GM08714 (cell line): ENCODE measurements around the gene RNF126.
"Not testable (repeated sequence)": the region's sequence is repeated elsewhere in the genome, so short reads cannot be mapped to it uniquely, and the experiment has no call there.

Experiments used
- H3K4me3 ChIP-seq: fragments of 200-500 bp; sonication (Bioruptor generic); 2 replicates; pipeline ENCODE4 v1.5.1; 2014; ENCODE audit warnings: mild to moderate bottlenecking, low read length, inconsistent platforms
- ZNF274 ChIP-seq: IDR thresholded peaks from 2 replicates; pipeline ENCODE4 v1.6.1; 2012; ENCODE audit warnings: mild to moderate bottlenecking, low read depth, low read length

RNF126 gene

DNA sequence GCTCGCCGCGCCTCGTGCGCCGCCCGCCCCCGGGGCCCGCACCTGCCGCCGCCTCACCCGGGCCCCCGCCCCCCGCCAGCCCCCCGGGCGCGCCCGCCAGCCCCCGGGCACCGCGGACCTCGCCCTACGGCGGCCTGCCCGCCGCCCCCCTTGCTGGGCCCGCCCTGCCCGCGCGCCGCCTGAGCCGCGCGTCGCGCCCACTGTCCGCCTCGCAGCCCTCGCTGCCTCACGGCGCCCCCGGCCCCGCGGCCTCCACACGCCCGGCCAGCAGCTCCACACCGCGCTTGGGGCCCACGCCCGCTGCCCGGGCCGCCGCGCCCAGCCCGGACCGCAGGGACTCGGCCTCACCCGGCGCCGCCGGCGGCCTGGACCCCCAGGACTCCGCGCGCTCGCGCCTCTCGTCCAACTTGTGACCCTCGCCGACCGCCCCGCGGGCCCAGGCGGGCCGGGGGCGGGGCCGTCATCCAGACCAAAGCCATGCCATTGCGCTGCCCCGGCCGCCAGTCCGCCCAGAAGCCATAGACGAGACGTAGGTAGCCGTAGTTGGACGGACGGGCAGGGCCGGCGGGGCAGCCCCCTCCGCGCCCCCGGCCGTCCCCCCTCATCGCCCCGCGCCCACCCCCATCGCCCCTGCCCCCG lies 46.8 kb downstream of the RNF126 start:
- no peak overlapping the region for H3K4me3 ChIP-seq
- no peak for TF ChIP-seq ZNF274

DNA sequence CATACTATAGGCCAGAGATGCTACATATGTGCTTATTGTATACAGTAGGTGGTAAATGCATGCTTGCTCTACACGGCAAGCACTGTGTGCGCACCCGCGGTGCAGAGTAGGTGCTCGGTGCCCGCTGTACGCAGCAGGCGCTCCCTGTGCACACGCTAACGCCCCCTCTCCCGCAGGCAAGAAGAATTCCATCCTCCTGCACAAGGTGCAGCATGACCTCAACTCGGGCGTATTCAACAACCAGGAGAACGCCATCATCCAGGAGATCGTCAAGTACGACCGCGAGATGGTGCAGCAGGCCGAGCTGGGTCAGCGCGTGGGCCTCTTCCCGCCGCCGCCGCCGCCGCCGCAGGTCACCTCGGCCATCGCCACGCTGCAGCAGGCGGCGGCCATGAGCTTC lies 47.4 kb downstream of the RNF126 start:
- H3K4me3 ChIP-seq = no peak overlapping the region
- TF ChIP-seq ZNF274 = no peak

DNA sequence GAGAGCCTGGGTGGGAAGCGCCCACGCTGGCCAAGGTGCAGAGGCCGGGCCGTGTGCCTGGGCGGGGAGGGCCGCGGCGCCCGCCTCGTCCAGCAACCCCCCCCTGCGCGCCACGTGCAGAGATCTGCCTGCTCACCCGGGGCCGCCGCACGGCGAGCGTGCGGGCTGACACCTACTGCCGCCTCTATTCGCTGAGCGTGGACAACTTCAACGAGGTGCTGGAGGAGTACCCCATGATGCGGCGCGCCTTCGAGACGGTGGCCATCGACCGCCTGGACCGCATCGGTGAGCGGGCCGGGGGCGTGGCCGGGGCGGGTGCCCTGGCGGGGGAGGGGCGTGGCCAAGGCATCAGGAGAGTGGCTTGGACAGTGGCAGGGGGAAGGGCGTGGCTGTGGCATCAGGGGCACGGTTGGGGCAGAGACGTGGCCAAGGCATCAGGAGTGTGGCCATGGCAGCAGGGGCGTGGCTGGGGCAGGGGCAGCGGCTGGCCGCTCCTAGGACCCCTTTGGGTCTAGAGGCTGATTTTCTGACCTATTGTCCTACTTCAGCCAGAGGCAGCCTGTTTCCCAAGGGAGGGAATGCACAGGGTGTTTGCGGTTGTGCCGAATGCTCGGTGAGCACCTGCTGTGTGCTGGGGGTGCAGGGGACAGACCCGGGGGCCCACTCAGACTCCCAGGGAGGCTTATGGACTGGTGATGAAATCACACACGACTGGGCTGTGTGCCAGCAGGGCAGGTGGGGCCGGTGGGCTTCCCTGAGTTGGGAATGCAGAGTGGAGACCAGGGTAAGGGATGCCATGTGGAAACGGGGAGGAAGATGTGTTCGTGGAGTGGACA lies 49.1 kb downstream of the RNF126 start:
- H3K4me3 ChIP-seq = no peak overlapping the region
- no peak for TF ChIP-seq ZNF274

DNA sequence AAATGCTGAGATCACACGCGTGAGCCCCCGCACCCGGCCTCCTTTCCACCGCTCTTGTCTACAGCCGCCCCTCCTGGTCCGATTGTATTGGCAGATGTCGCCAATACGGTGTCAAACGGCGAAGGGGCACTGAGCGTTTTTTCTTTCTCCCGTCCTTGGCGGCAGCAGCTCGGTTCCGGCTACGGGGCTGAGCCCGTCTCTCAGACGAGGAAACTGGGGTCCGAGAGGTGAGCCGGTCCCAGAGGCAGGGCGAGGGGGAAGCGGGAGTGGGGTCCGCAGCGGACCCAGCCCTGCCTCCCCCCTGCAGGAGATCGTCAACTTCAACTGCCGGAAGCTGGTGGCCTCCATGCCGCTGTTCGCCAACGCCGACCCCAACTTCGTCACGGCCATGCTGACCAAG lies 50.1 kb downstream of the RNF126 start:
- no peak for TF ChIP-seq ZNF274

DNA sequence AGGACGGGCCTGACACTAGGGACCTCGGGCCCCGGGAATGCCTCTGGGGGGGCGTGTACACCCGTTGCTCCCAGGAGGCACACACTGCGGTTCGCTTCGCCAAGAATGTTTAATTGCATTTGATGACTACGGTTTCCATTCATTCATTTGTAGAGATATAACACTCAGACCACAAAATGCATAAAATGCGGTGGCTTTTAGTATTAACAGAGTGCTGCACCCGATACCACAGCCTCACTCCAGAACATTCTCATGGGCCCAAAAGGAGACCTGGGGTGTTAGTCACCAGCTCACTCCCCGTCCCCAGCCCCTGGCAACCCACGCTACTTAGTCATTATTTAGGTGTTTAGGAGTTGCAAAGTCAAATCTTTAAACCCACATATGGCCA lies 51.5 kb downstream of the RNF126 start:
- no peak overlapping the region; the same call in 1 of the 2 replicates for H3K4me3 ChIP-seq

More for the DNA sequence above, 50.1 kb downstream of the RNF126 start:
- H3K4me3 ChIP-seq = no peak overlapping the region

DNA sequence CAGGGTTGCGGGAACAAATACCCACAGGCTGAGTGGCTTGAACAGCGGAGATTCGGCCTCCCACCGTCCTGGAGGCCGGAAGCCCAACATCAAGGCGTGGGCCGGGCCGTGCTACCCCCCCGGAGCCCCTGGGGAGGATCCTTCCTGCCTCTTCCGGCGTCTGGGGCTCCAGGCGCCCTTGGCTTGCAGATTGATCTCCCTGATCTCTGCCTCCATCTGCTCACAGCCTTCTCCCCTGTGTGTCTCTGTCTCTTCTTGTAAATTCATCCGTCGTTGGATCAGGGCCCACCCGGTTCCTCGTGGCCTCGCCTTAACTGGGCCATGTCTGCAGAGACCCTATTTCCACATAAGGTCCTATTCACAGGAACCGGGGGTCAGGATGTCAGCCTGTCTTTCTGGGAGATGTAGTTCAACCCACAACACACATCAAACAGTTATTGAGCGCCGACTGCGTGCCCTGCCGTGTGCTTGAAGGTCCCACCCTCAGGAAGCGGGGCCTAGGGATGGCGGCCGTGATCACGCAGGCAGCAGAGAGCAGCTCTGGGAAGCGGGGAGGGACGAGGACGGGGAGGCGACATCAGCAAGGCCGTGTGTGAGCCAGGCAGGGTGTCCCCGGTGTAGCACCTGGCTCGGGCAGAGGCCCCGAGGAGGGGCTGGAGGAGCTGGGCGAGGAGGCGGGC lies 52.1 kb downstream of the RNF126 start:
- TF ChIP-seq ZNF274 = no peak
- peak overlapping the region; percentile 11; the same call in 1 of the 2 replicates for H3K4me3 ChIP-seq

More for the DNA sequence above, 51.5 kb downstream of the RNF126 start:
- TF ChIP-seq ZNF274 = no peak

DNA sequence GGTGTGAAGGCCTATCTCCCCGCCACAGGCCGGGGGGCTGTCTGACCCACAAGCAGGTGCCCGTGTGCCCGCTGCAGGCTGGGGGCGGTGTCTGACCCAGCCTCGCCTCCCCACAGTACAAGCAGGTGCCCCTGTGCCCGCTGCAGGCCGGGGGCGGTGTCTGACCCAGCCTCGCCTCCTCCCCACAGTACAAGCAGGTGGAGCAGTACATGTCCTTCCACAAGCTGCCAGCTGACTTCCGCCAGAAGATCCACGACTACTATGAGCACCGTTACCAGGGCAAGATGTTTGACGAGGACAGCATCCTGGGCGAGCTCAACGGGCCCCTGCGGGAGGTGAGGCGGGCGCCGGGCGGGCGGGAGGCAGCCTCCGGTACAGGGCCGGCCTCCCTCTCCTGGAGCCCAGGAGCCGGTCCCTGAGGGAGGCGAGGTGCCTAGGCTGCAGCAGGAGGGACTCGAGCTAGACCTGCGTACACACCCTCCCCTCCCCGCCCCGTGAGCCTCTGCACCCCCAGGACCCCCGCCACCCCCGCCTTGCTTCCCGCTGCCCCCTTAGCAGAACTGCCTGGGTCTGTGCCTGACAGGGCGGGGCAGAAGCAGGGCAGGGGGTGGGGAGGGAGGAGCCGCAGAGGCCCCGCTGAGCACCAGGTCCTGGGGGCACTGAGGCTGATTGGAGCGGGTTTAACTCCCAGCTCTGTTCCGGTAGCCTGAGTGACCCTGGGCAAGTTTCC lies 52.8 kb downstream of the RNF126 start:
- no peak for TF ChIP-seq ZNF274
- peak overlapping the region; percentile 11; the same call in 1 of the 2 replicates for H3K4me3 ChIP-seq

DNA sequence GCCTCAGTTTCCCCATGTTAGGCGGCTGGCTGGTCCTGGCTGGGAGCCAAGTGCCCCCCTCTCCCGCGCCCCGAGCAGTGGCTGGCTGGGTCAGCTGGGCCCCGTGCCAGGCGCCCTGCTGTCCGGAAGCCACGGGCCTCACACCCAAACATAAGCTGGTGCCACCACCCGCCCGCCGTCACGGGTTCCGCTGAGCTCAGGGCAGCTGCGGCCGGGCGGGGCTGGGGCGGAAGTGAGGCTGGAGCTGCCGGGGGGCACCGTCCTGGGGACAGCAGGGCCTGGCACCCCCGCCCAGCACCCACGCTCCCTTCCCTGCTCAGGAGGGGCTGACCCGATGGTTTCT lies 54.0 kb downstream of the RNF126 start:
- H3K4me3 ChIP-seq = no peak overlapping the region
- TF ChIP-seq ZNF274 = no peak

DNA sequence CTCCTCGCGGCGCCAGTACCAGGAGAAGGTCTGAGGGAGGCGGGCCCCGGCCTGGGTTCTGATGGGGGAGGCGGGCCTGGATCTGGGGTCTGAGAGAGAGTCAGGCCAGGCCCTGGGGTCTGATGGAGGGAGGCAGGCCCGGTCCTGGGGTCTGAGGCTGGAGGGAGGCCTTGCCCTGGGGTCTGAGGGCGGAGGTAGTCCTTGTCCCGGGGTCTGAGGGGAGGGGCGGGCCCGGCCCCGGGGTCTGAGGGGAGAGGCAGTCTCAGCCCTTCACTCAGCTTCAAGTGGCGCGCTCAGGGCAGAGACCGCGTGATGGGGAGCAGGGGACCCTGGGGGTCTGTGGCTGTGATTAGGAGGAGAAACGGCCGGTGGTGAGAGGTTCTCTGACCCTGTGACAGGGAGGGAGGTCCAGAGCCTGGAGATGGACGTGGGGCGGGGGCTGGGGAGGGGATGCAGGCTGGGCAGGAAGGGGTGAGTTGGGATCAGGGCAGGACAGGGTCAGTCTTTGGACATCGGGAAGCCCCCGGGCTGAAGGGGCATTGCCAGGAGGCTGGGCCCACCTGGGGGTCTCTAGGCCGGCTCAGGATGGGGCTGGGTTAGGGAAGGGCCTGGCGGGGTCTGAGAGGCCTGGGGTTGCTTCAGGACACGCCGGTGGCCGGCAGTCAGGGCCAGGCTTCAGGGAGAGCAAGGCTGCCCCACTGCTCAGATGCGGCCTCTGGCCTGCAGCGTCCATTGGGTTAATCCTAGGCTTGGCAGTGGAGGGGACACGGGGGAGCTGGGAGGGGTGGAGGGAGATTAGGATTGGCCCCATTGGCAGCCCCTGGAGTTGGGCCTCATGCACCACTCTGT lies 54.6 kb downstream of the RNF126 start:
- H3K4me3 ChIP-seq = no peak overlapping the region
- TF ChIP-seq ZNF274 = no peak

DNA sequence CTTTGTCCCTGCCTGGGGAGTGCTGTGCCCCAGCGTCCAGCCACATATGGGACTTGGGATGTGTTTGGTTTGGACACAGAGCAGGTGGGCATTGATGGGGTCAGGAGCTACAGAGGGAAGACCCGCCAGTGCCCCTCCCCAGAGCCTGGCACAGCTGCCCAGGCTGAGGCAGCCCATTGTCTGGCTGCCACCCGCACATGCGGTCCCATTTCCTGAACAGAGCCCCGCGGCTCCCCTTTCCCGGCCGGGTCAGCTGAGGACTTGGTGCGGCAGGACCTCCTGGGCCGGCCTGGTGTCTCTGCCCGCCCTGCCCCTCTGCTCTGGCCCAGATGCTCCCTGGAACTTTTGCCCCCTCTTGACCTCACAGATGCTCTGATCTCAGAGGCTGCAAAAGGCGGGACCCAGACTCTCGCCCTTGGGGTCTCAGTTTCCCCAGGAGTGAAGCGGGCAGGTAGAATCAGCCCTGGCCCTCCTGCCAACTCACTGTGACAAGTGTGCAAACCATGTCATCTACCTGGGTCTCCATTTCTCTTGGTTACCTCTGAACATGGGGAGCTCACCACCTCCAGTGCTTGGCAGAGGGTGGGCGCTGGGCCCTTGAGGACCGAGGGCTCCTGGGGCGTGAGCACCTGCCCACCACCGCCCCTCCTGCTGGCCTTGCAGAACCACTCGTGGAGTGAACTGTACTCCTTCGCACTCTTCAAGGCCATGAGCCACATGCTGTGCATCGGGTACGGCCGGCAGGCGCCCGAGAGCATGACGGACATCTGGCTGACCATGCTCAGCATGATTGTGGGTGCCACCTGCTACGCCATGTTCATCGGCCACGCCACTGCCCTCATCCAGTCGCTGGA lies 55.5 kb downstream of the RNF126 start:
- H3K4me3 ChIP-seq = no peak overlapping the region
- TF ChIP-seq ZNF274 = no peak

DNA sequence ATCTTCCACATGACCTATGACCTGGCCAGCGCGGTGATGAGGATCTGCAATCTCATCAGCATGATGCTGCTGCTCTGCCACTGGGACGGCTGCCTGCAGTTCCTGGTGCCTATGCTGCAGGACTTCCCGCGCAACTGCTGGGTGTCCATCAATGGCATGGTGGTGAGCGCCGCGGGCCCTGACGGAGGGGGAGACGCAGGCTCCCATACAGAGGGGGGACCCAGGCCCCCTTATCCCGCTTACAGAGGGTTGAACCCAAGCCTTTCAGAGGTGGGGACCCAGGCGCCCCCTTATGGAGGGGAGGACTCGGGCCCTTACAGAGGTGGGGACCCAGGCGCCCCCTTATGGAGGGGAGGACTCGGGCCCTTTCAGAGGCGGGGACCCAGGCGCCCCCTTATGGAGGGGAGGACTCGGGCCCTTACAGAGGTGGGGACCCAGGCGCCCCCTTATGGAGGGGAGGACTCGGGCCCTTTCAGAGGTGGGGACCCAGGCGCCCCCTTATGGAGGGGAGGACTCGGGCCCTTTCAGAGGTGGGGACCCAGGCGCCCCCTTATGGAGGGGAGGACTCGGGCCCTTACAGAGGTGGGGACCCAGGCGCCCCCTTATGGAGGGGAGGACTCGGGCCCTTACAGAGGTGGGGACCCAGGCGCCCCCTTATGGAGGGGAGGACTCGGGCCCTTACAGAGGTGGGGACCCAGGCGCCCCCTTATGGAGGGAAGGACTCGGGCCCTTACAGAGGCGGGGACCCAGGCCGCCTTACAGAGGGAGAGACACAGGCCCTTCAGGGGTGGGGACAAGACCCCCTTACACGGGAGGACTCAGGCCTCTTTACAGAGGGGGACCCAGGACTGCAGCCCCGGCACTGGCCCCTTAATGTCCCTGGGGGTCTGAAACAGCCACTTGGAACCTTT lies 57.7 kb downstream of the RNF126 start:
- H3K4me3 ChIP-seq = not testable (repeated sequence)

DNA sequence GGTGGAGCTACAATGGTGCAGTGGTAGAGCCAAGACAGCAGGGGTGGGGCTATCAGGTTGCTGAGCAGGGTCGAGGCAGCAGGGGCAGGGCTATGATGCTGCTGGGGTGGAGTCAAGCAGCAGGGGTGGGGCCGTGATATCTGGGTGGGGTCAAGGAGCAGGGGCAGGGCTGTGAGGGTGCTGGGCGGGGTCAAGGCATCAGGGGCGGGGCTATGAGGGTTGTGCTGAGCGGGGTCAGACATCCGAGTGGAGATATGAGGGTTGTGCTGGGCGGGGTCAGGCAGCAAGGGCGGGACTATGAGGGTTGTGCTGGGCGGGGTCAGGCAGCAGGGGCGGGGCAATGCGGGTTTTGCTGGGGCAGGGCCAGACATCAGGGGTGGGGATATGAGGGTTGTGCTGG lies 58.7 kb downstream of the RNF126 start:
- H3K4me3 ChIP-seq = no peak overlapping the region
- TF ChIP-seq ZNF274 = no peak

DNA sequence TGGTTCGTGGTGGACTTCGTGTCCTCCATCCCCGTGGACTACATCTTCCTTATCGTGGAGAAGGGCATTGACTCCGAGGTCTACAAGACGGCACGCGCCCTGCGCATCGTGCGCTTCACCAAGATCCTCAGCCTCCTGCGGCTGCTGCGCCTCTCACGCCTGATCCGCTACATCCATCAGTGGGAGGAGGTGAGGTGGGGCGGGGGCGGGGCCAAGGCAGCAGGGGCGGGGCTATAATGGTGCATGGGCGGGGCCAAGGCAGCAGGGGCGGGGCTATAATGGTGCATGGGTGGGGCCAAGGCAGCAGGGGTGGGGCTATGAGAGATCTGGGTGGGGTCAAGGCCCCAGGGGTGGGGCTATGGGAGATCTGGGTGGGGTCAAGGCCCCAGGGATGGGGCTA lies 59.2 kb downstream of the RNF126 start:
- H3K4me3 ChIP-seq = not testable (repeated sequence)

DNA sequence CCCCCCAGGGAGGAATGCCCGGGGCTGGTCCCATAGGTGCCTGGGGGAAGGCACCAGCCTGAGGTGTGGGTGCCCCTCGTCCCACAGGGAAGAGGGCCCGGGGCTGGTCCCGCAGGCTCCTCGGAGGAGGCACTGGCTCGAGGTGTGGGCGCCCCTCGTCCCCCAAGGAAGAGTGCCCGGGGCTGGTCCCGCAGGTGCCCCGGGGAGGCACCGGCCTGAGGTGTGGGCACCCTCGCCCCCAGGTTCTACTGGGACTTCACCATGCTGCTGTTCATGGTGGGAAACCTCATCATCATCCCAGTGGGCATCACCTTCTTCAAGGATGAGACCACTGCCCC lies 59.7 kb downstream of the RNF126 start:
- H3K4me3 ChIP-seq = not testable (repeated sequence)
